Measurements from ENCODE around the gene KSR2.
"Not testable (repeated sequence)": the region's sequence is repeated elsewhere in the genome, so short reads cannot be mapped to it uniquely, and the experiment has no call there.

Gene KSR2

GRCh38 chr12:117825827-117826226 lies 143.0 kb downstream of the KSR2 start:
- no peak for DNase-seq (ENCODE audit: low read depth, low spot score)

- no peak for DNase-seq (ENCODE audit: low read depth, low spot score)
Measured at GRCh38 chr12:117821480-117822175, 147.2 kb downstream of the KSR2 start.

- no peak for DNase-seq (ENCODE audit: low read depth, low spot score)
Measured at GRCh38 chr12:117820216-117820907, 148.4 kb downstream of the KSR2 start.

DNA sequence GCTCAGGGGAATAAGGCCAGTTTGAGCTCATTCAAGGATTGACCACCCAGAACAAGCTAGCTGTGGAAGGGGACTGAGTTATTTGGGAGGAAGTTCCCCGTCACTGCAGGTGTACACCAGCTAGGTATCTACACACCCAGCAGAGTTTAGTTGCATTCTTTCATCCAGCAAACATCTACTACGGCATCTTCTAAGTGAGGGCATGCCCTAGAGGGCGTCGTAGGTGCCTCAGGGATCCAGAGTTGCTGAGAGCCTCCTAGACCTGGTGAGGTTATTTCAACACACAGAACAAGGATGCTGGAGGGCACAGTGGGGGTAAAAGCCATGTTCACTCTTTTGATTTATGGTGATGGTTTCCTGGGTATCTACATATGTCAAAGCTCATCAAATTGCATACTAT lies 149.6 kb downstream of the KSR2 start:
- DNase-seq (ENCODE audit: low read depth, low spot score): no peak

GRCh38 chr12:117818400-117818799 lies 150.4 kb downstream of the KSR2 start:
- DNase-seq (ENCODE audit: low read depth, low spot score): no peak

DNA sequence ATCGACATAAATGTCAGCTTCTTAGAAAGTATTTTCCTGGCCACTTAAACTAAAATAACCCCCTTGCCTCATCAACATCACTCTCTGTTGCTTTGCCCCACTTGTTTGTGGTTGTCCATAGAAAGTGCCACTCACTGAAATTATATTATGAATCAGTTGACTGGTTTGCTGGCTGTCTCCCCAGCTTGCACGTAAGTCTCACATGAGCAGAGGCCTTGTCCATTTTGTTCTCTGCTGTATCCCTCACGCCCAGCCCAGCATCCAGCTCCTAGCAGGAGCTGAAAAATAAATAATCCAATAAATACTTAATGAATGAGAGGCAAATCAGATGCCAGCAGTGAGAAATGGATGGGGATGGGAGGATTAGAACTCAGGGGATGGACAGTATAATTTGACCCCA lies 159.3 kb downstream of the KSR2 start:
- DNase-seq (ENCODE audit: low read depth, low spot score): no peak

GRCh38 chr12:117807946-117808345 lies 160.8 kb downstream of the KSR2 start:
- no peak for DNase-seq (ENCODE audit: low read depth, low spot score)

- no peak for DNase-seq (ENCODE audit: low read depth, low spot score)
Measured at GRCh38 chr12:117807355-117807754, 161.4 kb downstream of the KSR2 start.

DNA sequence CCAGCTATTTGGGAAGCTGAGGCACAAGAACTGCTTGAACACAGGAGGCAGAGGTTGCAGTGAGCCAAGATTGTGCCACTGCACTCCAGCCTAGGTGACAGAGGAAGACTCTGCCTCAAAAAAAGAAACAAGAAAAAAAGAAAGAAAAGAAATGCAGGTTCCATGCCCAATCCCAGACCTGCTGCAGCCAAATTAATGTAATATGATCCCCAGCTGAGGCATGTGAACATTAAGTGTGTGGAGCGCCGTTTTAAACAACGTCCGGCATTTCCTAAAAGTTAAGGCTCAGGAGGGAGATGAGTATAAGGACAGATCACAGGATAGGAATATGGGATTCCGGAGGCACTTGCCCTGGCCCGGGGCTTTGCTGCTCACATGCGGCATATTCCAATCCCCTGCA lies 162.9 kb downstream of the KSR2 start:
- DNase-seq (ENCODE audit: low read depth, low spot score): no peak

DNA sequence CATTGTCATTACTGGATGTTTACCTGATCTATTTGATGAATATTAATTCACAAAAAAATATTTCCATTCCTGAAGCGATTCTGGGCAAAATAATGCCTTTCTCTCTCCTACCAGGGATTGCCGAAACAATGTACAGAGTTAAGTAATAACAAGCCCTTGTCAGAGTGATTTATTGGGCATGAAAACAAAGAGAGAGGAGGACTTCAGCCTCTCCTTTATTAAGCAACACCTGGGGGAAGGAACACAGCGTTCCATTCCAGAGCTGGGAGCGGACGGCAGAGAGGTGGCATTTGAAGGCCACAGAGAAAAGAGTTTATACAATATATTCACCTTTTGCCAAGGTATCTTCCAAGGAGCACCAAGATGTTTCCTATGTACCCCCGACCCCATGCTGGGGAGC lies 165.8 kb downstream of the KSR2 start:
- no peak for DNase-seq (ENCODE audit: low read depth, low spot score)

GRCh38 chr12:117800711-117801110 lies 168.1 kb downstream of the KSR2 start:
- DNase-seq (ENCODE audit: low read depth, low spot score): not testable (repeated sequence)

DNA sequence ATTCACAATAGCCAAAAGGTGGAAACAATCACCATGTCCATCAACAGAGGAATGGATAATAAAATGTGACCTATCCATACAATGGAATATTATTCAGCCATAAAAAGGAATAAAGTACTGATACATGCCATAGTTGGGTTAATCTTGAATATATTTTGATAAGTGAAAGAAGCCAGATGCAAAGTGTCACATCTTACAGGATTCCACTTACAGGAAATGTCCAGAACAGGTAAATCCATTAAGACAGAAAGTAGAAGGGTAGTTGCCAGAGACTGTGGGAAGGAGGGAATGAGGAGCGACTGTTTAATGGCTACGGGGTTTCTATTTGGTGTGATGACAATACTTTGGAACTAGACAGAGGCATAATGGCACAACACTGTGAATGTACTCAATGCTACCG lies 171.6 kb downstream of the KSR2 start:
- DNase-seq (ENCODE audit: low read depth, low spot score): no peak

- DNase-seq (ENCODE audit: low read depth, low spot score): no peak
Measured at GRCh38 chr12:117792877-117793424, 175.8 kb downstream of the KSR2 start.

- no peak for DNase-seq (ENCODE audit: low read depth, low spot score)
Measured at GRCh38 chr12:117792471-117792870, 176.3 kb downstream of the KSR2 start.

DNA sequence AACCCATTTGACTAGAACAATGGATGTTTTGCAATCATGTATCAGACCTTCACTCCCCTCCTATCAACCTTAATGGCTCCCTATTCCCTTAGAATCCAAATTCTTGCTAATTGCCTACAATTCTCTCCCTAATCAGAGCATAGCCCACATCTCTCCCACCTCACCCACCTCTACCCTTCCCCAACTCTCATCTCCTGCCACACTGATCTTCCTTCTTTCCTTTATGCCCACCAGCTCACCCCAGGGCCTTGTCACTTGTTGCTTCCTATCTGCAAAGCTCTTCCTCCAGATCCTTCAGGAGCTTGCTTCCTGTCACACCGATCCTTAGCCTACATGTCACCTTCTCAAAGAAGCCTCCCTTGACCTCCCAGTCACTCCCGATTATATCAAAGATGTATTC lies 177.8 kb downstream of the KSR2 start:
- no peak for DNase-seq (ENCODE audit: low read depth, low spot score)

- peak; percentile 20 for DNase-seq (ENCODE audit: low read depth, low spot score)
Measured at GRCh38 chr12:117790198-117790597, 178.6 kb downstream of the KSR2 start.

GRCh38 chr12:117789195-117789912 lies 179.4 kb downstream of the KSR2 start:
- peak; percentile 12 for DNase-seq (ENCODE audit: low read depth, low spot score)

- DNase-seq (ENCODE audit: low read depth, low spot score): no peak
Measured at GRCh38 chr12:117778656-117779055, 190.1 kb downstream of the KSR2 start.

DNA sequence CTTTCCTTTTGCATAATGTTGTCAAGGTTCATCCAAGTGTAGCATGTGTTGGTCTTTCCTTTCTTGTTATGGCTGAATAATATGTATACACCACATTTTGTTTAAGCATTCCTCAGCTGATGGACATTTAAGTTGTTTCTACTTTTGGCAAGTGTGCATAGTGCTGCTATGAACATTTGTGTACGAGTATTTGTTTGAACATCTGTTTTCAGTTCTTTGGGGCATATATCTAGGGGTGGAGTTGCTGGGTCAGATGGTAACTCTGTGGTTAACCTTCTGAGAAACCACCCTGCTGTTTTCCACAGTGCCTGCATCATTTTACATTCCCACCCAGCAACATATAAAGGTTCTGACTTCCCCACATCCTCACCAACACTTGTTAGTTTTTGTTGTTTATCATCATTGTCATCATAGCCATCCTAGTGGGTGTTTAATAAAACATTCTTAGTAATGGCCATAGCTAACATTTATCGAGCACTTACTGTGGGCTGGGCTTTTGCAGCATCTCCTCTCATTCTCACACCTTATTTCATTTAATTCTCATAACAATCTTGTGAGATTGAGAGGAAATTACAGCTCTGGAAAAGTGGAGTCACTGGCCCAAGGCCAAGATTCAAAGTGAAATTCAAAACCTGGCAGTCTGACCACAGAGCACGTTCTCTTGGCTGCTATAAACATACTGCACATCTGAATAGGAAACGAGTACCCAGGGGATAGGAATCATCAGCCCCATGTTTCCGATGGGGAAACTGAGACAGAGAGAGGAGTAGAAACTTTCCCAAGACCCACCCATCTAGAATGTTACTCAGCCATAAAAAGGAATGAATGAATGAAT lies 193.6 kb downstream of the KSR2 start:
- DNase-seq (ENCODE audit: low read depth, low spot score): no peak

DNA sequence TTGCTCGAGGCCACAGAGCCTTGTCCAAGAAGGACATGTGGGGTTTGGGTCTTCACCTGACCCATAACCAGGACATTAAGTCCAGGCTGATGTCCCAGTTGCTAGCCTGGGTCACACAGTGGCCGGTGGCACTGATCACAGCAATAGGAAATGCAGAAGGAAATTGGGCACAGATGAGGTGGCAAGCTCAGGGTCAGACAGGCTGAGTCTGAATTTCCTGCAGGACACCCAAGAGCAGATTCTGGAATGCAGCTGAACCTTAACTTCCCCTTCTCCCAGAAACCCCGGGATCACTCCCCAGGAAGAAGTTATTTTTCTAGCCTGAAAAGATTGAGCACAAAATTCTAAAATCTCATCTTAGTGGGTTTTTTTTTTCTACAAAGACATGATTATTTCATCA lies 199.9 kb downstream of the KSR2 start:
- no peak for DNase-seq (ENCODE audit: low read depth, low spot score)

DNA sequence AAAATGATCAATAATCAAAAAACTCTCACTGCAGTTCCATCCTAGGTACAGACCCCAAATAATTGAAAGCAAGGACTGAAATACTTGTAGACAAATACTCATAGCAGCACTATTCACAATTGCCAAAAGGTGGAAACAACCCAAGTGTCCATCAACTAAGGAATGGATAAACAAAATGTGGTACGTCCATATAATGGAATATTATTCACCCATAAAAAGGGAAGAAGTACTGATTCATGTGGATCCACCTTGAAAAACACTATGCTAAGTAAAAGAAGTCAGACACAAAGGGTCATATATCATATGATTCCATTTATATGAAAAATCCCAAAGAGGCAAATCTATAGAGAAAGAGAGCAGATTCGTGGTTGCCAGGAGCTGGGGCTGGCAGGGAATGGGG lies 202.8 kb downstream of the KSR2 start:
- no peak for DNase-seq (ENCODE audit: low read depth, low spot score)

- no peak for DNase-seq (ENCODE audit: low read depth, low spot score)
Measured at GRCh38 chr12:117762143-117762542, 206.6 kb downstream of the KSR2 start.
